Islet of Langerhans (tissue), 1 donor: ENCODE measurements around the gene STXBP2.

ENCODE experiments used
- FAIRE-seq: peaks from one replicate; lab custom pipeline; 2011; peaks lifted over from hg19 to GRCh38; lab: Jason Lieb, UNC

STXBP2 gene

DNA sequence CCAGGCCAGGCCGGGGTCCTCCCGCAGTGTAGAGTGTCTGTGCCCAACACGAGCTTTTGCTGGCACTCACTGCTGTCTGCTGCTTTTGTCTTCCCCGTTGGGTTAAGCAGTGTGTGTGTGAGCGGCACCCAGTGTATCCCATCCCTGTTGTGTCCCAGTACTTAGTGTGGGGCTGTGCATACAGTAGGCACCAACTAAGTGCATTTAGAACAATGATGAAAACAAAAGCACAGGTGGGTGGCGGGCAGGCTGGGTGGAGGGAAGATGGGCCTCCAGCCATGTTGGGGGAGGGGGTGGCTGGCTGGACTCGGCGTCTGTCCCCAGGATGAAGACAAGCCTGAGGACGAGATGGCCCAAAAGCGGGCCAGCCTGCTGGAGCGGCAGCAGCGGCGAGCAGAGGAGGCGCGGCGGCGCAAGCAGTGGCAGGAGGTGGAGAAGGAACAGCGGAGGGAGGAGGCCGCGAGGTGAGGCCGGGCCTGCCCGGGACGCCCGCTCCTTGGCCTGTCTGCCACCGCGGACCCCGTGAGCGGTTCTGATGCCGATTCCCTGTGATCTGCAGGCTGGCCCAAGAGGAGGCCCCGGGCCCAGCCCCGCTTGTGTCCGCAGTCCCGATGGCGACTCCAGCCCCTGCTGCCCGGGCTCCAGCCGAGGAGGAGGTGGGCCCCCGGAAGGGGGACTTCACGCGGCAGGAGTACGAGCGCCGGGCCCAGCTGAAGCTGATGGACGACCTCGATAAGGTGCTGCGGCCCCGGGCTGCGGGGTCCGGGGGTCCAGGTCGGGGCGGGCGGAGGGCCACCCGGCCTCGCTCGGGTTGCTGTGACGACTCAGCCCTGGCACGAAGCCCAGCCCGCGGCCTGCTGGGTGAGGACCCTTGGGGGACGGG, 21.8 kb upstream of the STXBP2 start:
- FAIRE-seq, result no peak

DNA sequence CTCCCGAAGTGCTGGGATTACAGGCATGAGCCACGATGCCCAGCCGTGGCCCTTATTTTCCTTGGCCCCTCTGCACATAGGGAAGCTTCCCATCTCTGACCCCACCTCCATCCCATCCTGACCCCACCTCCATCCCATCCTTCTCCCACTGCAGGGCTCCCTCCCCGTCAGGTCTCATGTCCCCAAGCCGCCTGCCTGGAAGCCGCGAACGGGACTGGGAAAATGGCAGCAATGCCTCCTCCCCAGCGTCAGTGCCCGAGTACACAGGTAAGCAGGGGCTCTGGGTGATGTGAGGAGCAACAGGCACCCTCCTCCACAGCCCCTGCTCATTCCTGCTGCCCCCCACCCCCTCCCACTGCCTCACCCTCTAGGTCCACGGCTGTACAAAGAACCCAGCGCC, 19.7 kb upstream of the STXBP2 start:
- FAIRE-seq, result no peak

DNA sequence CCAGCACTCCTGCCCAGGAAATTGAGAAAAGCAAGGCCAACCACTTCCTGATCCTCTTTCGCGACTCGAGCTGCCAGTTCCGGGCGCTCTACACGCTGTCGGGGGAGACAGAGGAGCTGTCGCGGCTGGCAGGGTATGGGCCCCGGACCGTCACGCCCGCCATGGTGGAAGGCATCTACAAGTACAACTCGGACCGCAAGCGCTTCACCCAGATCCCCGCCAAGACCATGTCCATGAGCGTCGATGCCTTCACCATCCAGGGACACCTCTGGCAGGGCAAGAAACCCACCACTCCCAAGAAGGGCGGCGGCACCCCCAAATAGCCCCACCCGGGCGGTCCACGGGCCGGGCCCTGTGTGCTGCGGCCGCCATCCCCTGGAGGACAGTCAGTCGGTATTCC, 19.2 kb upstream of the STXBP2 start:
- no peak for FAIRE-seq

DNA sequence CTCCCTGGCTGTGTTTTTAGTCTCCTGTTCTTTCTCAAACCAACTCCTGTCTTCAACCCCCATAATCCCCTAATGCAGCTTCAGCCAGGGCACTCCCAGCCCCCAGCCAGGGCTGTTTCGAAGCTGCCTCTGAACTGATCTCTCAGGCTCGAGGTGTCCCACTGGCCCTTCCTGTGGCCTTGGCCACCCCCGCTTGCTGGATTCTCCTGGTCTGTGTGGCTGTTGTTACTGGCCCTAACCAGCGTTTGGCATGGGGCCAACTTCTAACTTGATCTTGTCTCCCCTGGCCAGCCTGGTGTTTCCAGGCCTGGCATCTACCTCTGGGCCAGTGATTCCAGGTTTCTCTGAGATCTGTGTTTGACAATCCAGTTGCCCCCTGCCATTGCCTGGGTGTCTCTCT, 18.6 kb upstream of the STXBP2 start:
- FAIRE-seq, result no peak

DNA sequence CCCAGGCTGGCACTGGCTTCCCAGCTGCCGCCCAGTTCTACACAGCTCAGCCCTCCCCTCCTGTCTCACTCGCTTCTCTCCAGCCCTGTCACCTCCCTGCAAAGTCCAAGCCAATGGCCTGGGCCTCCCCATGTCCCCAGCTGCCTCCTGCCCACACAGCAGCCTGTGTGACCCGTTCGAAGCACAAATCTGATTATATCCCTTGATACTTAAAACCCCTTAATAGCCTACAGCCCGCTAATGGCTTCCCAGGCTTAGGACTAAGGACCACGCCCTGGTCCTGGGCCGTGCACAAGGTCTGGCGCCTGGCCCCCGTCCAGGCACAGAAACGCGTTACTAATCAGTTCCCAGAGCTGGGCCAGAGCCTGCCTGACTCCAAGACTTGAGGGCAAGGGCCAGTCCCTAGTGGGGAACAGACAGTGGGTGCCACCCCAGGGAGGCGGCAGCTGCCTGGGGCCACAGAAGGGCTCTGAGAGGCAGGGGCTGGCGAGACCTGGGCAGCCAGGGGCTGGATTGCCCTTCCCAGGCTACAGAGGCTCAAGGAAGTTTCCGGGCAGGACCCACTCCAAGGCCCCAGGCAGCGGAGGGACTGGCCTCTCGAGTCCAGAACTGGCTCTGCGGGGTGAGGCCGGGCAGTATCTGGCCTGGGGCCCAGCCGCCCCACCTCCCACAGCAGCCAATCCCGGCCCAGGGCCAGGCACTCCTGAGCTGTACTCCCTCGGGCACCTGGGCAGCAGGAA, 18.0 kb upstream of the STXBP2 start:
- no peak for FAIRE-seq

DNA sequence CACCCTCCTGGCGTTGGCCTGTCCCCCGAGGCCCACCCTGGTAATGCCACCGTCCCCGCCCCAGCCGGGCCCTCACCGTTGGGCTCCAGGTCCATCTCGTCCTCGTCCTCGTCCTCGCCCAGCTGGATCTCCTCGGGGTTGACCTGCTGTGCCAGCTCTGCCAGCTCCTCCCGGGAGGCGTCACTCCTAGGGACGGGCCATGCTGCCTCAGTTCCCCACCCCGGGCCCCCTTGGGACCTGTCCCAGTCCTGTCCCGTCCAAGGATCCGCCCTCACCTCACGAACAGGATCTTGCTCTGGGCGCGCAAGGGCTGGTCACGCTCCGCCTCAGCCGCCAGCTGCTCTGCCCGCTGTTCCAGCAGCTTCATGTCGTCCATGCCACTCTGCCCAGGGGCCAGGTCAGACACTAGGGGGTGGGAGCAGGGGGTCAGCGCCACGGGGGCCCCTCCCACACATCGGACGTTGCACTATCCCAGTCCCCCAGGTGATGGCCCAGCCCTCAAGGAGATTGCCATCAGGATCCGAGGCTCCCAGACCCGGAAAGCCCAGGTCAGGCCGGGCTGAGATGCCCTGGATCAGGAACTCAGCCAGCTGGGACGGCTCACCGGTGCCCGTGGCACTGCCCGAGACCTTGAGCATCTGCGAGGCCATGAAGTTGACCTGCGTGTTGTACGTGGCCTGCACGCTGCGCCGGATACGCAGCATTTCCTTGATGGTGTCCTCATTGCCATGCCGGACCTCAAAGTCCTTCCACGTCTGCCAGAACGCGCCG, 17.1 kb upstream of the STXBP2 start:
- FAIRE-seq, result no peak

DNA sequence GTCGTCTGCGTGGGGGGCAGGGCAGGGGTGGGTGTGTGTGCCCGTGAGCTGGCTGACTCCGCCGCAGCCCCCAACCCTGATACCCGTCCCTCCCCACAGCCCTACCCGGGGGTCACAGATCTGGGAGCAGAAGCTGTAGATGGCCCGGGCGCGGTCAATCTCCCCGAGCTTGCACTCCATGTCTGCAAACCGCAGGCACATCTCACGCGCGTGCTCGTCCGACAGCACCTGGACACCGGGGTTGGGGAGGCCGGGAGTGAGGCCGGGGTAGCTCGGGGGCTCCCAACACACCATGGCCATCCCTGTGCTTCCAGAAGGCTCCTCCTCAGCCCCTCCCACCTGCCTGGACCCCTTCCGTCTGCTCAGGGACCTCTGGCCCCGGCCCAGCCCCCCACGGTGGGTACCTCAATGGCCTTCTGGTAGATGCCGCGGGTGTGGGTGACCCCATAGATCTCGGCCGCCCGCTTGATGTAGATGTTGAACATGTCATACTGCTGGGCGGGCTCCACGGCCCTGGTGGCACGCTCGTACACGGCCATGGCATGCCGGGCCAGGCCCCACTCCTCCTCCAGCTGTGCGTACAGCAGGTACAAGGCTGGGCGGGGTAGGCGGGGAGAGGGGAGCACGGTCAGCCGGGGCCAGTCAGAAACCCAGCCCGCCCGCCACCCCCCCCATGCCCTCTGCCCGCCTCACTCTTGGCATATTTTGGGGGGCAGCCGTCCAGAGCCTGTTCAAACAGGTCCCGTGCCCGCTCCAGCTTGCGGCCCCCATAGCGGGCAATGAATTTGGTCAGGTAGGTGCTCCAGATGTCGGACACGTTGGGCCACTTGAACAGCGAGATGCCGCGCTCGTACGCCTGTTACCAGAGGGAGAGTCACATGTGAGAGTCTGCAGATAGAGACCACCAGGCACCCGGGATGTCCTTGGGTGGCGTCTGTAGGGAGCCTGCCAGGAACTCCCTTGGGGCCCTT, 16.2 kb upstream of the STXBP2 start:
- FAIRE-seq, result no peak

DNA sequence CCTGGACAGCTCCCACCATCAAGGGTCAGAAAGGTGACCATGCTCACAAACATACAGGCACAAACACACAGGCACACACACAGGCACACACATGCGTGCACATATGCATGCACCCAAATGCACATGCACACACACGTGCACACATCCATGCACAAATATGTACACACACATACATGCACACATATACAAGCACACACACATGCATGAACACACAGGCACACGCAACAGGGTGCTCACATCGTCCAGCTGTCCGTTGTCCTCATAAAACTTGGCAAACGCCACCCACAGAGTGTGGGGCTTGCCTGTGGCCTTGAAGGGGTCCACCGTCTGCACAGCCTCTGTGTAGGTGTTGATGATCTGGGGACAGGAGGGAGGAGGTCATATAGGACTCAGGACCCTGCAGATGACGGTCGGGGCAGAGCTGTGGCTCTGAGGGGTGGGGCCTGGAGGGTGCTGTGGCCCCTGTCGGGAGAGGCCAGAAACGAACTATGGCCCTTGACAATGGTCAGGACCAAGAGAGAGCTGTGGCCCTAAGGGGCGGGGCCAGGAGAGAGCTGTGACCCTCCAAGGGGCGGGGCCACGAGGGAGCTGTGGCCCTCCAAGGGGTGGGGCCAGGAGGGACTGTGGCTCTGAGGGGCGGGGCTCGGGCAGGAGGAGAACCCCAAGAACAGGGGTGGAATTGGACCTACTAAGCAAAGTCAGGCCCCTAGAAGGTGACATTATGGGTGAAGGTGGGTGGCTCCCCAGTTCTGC, 13.8 kb upstream of the STXBP2 start:
- no peak for FAIRE-seq

DNA sequence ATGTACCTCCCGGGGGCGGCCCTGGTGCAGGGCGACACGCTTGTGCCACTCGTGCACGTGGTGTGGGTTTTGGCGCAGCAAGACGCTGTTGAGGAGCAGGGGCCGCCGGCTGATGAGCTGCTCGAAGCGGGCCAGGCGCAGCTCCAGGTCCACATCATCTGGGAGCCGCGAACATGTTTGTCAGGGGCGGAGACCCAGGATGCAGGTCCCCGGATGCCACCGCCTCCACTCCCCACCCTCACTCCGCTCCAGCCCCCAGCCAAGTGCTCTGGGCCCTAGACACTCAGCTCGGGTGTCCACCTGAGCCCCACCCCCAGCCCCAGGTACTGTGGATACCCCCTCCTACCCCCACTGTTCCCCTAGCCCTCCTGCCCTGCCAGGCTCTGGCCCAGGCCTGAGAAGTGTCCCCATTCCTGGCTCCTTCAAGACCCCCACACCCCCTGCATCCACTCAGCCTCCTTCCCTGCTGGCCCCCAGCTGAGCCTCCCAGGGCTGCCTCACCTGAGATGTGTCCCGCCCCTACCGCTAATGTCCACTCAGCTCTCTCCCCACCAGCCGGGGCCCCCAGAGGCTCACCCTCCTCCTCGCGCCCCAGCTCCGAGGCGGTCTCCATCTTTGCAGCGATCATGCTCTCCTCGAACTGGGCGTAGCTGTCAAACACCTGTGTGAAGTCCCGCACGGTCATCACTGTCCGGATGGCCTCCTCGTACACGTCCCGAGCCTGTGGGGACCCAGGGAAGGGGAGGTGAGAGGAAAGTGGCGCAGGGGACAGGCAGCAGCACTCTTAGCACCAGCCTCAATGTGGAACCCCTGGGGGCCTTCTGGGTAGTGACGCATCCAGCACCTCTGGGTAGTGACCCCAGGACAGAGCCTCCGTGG, 12.9 kb upstream of the STXBP2 start:
- no peak for FAIRE-seq

DNA sequence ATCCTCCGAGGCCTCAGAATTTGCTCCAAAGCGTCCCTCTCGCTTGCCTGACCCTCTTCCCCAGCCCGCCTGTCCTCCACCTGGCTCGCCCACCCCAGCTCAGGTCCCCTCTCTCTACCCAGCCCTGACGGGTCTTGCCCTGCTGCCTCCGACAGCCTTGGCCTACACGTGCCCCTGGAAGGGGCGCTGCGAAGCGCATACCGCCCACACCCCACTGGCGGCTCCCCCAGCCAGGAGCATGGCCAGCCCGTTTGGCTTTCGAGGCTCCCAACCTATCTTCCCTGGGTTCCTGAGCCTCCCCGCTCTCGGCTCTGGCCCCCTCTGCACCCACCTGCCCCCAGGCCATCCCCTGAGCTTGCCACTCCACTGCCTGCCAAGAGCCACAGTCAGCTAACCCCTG, 12.1 kb upstream of the STXBP2 start:
- no peak for FAIRE-seq

DNA sequence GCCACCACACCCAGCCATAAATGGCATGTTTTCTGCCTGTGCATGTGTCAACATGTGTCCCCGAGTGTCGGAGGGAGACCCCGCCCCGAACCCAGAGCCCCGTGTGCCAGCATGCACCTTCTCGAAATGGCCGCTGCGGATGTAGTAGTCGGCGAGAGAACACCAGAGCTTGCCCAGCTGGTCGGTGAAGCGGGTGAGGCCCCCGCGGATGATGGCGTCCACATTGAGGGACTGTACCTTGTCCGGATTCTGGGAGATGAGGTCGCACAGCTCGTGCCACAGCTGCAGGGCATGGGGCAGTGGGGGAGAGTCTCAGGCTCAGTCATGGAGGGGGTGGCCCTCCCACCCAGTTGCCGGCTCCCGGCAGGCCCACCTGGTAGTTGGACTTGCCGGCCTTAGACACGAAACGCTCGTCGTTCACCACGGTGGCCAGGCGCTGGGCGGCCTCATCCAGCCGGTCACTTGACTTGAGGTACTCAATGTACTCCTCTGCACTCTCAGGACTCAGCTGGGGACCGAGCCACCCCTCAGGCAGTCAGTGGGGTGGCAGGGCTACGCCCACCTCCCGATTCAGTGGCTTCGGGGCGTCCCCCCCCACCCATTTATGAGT, 11.0 kb upstream of the STXBP2 start:
- no peak for FAIRE-seq

DNA sequence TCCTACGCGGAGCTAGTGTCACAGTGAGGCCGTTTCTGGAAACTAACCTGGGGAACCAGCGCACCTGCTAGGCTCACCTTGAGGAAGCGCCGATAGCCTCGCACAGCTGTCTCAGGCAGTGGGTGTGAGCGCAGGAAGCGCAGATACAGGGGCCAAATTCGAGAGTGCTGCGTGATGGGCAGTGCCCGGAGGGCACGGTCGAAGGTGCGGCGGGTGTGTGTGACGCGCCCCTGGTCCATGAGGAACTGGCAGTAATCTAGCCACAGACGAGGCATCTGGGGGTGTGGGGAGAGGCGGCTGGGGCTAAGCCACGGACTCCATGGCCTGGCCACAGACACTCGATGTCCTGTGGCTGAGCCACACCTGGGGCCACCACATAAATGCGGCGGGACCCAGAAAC, 9.7 kb upstream of the STXBP2 start:
- FAIRE-seq, result no peak

DNA sequence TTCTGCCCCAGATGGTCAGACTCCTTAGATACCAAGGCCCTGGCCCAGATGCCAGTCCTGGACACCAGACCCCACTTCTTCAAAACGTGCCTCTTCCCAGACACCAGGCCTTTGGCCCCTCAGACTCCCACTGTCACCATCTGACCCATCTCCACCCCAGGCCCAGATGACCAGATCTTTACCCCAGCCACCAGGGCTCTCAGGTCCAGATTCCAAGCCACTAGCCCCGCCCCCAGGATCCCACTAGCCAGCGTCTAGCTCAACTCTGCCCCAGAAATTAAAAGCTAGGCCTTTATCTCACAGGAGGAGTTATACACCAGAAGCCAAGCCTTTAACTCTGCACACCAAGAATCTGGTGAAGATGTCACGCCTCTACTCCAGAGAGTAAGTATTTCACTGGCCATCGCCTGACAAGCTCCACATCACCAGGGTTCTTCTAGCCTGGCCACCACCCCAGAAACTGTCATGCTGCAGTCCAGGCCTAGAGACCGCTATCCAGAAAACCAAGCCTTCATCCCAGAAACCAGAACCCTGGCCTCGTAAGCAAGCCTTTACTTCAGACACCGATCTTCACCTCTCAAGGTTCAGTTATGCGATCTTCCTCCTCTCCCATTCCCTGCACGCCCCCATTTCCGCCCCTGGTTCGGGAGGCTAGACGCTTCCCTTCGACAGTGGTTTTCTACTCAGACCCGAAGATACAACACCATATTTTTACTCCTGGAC, 8.2 kb upstream of the STXBP2 start:
- no peak for FAIRE-seq

DNA sequence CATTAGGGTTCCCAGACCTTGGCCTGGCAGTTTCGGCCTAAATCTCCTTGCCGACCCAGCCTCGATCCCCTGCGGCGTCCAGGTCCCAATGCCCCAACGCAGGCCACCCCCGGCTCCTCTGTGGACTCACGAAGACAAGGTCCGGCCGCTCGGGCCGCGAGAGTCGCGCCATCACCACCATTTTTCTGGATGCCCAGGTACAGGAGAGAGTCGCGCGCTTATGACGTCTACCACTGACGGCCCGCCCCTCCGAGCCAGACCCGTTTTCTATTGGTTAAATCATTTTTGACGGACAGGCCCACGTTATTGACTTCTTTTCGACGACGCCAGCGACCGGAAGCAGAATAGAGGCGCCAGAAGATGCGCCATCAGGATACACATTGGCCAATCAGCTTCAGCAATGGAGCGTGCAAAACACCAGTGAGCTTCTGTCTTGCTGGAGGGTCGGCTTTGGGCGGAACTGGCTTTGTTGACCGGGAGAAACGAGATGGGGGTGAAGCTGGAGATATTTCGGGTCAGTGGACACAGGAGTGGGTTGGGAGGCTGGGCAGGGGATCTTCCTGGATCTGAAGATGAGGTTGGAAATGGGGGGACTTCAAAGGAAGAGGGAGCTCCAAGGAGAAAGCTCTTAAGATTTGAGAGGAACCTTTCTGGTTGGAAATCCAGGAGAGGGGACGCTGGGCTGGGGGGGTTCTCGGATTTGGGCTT, 7.4 kb upstream of the STXBP2 start, which contains the start of the genes PET100 and XAB2:
Gene PET100, plus strand, starts transcription at position 447 of the 708 bp plus-strand sequence. Its CDS starts 41 bp downstream, at position 488.
Gene XAB2, minus strand, starts transcription at position 199 of the 708 bp plus-strand sequence. Its CDS starts 18 bp downstream, at position 181.
- peak; percentile 99 for FAIRE-seq

DNA sequence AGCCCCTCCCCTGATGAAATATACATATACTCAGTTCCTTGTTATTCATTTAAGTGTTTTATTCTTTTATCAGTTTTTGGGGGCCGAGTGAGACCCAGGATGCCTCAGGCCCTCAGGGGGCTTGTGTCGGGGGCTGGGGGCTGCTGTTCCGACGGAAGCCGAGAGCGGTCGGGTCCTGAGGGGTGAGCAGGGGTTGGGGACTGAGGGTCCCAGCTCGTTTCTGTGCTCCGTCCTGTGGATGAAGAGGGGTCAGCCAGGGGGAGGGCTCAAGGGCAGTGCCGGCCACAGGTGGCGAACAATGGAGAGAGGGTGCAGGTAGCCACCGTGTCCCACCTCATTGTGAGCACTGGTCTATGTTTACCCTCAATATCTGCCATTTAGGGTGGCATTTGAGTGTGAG, 5.3 kb upstream of the STXBP2 start:
- FAIRE-seq, result no peak

DNA sequence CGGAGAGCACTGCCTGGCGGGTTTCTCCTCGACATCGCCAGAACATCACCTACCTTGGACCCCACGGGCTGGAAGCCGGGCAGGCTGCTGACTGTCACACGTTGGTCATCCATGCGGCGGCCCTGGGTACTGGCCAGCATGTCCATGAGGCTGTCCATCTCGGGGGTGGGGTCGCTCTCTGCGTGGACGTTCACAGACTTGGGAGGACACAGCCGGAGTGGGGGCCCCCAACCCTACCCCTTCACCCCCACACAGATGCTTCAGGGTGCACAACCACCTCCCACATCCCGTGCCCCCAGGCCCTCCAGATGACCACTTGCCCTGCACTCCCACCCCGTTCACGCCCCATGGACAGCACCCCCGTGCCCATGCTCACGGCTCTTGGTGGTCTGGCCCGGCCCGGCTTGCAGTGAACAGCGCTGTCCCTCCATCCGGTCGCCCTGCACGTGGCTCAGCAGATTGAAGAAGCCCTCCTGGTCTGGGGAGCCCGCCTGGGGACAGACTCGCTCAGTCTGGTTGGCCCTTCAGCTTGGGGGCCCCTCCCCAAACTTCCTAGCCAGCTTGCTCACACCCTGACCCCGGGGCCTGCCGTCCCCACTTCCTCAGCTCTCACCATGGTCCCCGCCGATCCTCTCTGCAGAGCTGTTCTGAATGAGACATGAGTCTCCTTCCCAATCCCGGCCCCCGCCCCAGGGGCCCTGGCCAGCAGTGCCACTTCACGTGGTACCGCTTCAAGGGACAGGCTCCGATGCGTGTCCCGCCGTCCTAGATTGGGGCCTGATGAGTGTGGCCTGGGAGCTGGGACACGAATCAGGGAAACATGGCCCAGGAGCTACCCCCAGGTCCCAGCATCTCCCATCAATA, 4.3 kb upstream of the STXBP2 start:
- FAIRE-seq, result no peak

DNA sequence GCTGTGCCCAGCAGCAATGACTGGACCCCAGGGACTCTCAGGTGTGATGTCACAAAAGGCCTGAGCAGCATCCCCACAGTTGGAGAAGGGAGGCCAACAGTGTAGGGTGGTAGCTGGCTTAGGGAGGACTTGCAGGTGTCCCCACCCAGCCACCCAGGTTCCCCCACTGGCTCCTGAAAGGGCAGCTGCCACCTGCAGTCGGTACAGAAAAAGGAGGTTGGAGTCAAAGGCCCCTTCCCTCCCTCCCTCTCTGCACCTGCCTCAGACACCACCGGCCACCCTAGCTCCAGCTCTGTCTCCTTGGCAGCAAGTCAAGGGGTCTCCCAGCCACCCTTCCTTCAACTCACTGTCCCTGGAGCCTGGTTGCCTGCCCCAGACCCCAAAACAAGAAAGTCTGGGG, 3.2 kb upstream of the STXBP2 start, which contains the start of gene PCP2:
Gene PCP2, minus strand, starts transcription at position 22 of the 400 bp plus-strand sequence. CDS start 262 bp downstream, outside the sequence.
- no peak for FAIRE-seq
